ENCODE results near the gene ELMO1. TPM values are rescaled to one million over a fixed set of nuclear protein-coding genes. Genes with fewer than 3 reads are reported as not detected.

ELMO1 gene
- total RNA-seq, 1 experiment from 2014 or later, result 7.8 TPM

GRCh38 chr7:36960105-36960504 lies 488.6 kb downstream of the ELMO1 start:
- Histone ChIP-seq H3K9ac (ENCODE audit: extremely low read depth, insufficient read length, low read length) (no peak overlapping the region), H3K4me2 (ENCODE audit: insufficient read depth, insufficient read length, low read length) (no peak overlapping the region), H3K27me3 (ENCODE audit: insufficient read depth, low read length) (no peaks in the 10 kb centered on the region), H3K14ac (ENCODE audit: insufficient read depth, low read length) (no peak overlapping the region), H3K56ac (ENCODE audit: insufficient read length, low read depth, low read length) (no peak overlapping the region), H4K8ac (replicated peaks; ENCODE audit: insufficient read length, low read depth, low read length) (no peak overlapping the region), H2BK15ac (ENCODE audit: low read depth, low read length) (no peak overlapping the region), H2BK120ac (ENCODE audit: low read depth, low read length, poor library complexity, severe bottlenecking) (no peak overlapping the region), H3K18ac (ENCODE audit: insufficient read length, low read depth, low read length) (no peak overlapping the region), H3K79me1 (ENCODE audit: insufficient read depth, low read depth, low read length, poor library complexity, severe bottlenecking) (no peaks in the 10 kb centered on the region), H3T11ph (ENCODE audit: low read length) (no peak overlapping the region), H2AK5ac (ENCODE audit: insufficient read length, low read length) (no peak overlapping the region), H2BK12ac (ENCODE audit: insufficient read length, low read depth, low read length) (no peak overlapping the region), H3K79me2 (ENCODE audit: insufficient read depth, low read length) (no peaks in the 10 kb centered on the region), H2BK5ac (ENCODE audit: insufficient read length, low read length) (no peak overlapping the region), H4K5ac (ENCODE audit: insufficient read length, low read depth, low read length) (no peak overlapping the region), H3K23ac (ENCODE audit: insufficient read length, low read depth, low read length) (no peak overlapping the region), H3K23me2 (ENCODE audit: insufficient read length, low read depth, low read length, poor library complexity, severe bottlenecking) (no peaks in the 10 kb centered on the region), H3K9me3 (ENCODE audit: control insufficient read depth, low read depth, low read length) (no peaks in the 10 kb centered on the region), H3K4ac (ENCODE audit: low read depth, low read length) (no peak overlapping the region), H4K20me1 (ENCODE audit: control insufficient read depth, insufficient read depth, insufficient read length) (no peaks in the 10 kb centered on the region), H3K27ac (ENCODE audit: insufficient read length, low read depth, low read length) (no peak overlapping the region), H3K4me1 (ENCODE audit: insufficient read depth, low read length) (peaks cover 5% of the 10 kb centered on the region; the same call in 1 of the 2 replicates), H4K91ac (ENCODE audit: insufficient read length, low read depth, low read length) (no peak overlapping the region), H2AFZ (ENCODE audit: low read length) (no peak overlapping the region), H2BK20ac (ENCODE audit: low read depth, low read length, poor library complexity, severe bottlenecking) (no peak overlapping the region)
- no peak for DNase-seq
- no peak for TF ChIP-seq CTCF (conservative IDR thresholded peaks at IDR 0.05)
- no peaks in the 10 kb centered on the region for H3K27me3 Mint-ChIP-seq (ENCODE audit: low read depth)
- 0 out of 7 replicates have a peak, but pooled peaks cover 0 to 2% (median 0%) of the 10 kb centered on the region in 3 experiments for H3K36me3 Mint-ChIP-seq (ENCODE audit: insufficient read depth in 1 of 3, low read depth in 3 of 3)
- no peak overlapping the region for H3K4me3 Mint-ChIP-seq
- peaks cover 34 to 45% of the 10 kb centered on the region in 2 experiments for H3K4me1 Mint-ChIP-seq
- no CpG with 5 or more reads among the region's 1 CpG for WGBS (ENCODE audit: extremely low coverage, insufficient read length, low lambda C conversion rate)
- H3K27ac Mint-ChIP-seq, result no peak overlapping the region
- H3K9me3 Mint-ChIP-seq, result peaks cover 0 to 2% of the 10 kb centered on the region in 2 experiments; a peak in 2 of 5 replicates
